Measurements from ENCODE around the gene ZNF205. TPM values are rescaled to one million over a fixed set of nuclear protein-coding genes. Genes with fewer than 3 reads are reported as not detected.

Gene ZNF205
- total and polyA plus RNA-seq, 2 of the 13 experiments (the other 11 are each of a cell fraction or from before 2014, with no cell fraction given) = 5.8 to 10.2 TPM

GRCh38 chr16:3086596-3087242 is 25.7 kb upstream of the ZNF205 start (continued):
- TF ChIP-seq ZNF564 (CRISPR knock-in tag; IDR thresholded peaks at IDR 0.05) = peak; percentile 40; the same call in 1 of the 2 replicates
- 0 out of 2 replicates have a peak, but pooled peaks have one; percentile 9 for TF ChIP-seq RARA (CRISPR knock-in tag; IDR thresholded peaks at IDR 0.05)
- peak; percentile 79 for TF ChIP-seq ASH2L (IDR thresholded peaks at IDR 0.05; ENCODE audit: insufficient read length, low read depth, low read length)
- TF ChIP-seq ZNF580 (CRISPR knock-in tag; IDR thresholded peaks at IDR 0.05; ENCODE audit: borderline replicate concordance, low read depth) = no peak
- no peak for TF ChIP-seq ZNF569 (CRISPR knock-in tag; IDR thresholded peaks at IDR 0.05; ENCODE audit: borderline replicate concordance)
- TF ChIP-seq ZNF317 (CRISPR knock-in tag; IDR thresholded peaks at IDR 0.05) = 0 out of 2 replicates have a peak, but pooled peaks have one; percentile 18
- TF ChIP-seq MYC (CRISPR knock-in tag; IDR thresholded peaks at IDR 0.05; ENCODE audit: borderline replicate concordance) = 0 out of 2 replicates have a peak, but pooled peaks have one; percentile 31
- TF ChIP-seq KDM2A (CRISPR knock-in tag; IDR thresholded peaks at IDR 0.05; ENCODE audit: borderline replicate concordance, low read depth) = peak; percentile 64; the same call in 1 of the 2 replicates
- peak; percentile 54; the same call in 1 of the 2 replicates for TF ChIP-seq POLR2G (IDR thresholded peaks at IDR 0.05; ENCODE audit: low read depth, low read length)
- TF ChIP-seq ZBTB39 (CRISPR knock-in tag; IDR thresholded peaks at IDR 0.05) = no peak
- TF ChIP-seq GABPA (IDR thresholded peaks at IDR 0.05; ENCODE audit: low read depth, low read length) = no peak
- TF ChIP-seq GABPA (CRISPR knock-in tag; IDR thresholded peaks at IDR 0.05; ENCODE audit: low read depth) = peak; percentile 61; the same call in 1 of the 2 replicates
- peak; percentile 72; the same call in 1 of the 2 replicates for TF ChIP-seq GATAD2A (CRISPR knock-in tag; IDR thresholded peaks at IDR 0.05)
- TF ChIP-seq DPF2 (CRISPR knock-in tag; IDR thresholded peaks at IDR 0.05; ENCODE audit: borderline replicate concordance, low read depth) = peak; percentile 21; the same call in 1 of the 2 replicates
- peak; percentile 69; the same call in 1 of the 2 replicates for TF ChIP-seq AKNA (CRISPR knock-in tag; IDR thresholded peaks at IDR 0.05; ENCODE audit: borderline replicate concordance)
- TF ChIP-seq ZKSCAN8 (CRISPR knock-in tag; IDR thresholded peaks at IDR 0.05; ENCODE audit: borderline replicate concordance) = no peak
- 0 out of 2 replicates have a peak, but pooled peaks have one; percentile 42 for TF ChIP-seq SRY (CRISPR knock-in tag; IDR thresholded peaks at IDR 0.05)
- no peak for TF ChIP-seq ZBTB42 (CRISPR knock-in tag; IDR thresholded peaks at IDR 0.05)
- no peak for TF ChIP-seq NONO (IDR thresholded peaks at IDR 0.05)
- TF ChIP-seq NONO (CRISPR knock-in tag; conservative IDR thresholded peaks at IDR 0.05) = 0 out of 2 replicates have a peak, but pooled peaks have one; percentile 42

Measured in HepG2 (cell line).